WI38 (cell line): ENCODE data around the gene RBM33.

Source experiments
- H3K4me3 ChIP-seq: 2 replicates; pipeline ENCODE4 v1.5.1; 2011; ENCODE audit warnings: low read depth, mild to moderate bottlenecking, control low read depth, low read length
- TF ChIP-seq, protein P1 (sequence below): IDR thresholded peaks from 2 replicates; pipeline ENCODE4 v1.5.1; 2012; ENCODE audit warnings: low read depth, mild to moderate bottlenecking, control low read depth, low read length

RBM33 gene

DNA sequence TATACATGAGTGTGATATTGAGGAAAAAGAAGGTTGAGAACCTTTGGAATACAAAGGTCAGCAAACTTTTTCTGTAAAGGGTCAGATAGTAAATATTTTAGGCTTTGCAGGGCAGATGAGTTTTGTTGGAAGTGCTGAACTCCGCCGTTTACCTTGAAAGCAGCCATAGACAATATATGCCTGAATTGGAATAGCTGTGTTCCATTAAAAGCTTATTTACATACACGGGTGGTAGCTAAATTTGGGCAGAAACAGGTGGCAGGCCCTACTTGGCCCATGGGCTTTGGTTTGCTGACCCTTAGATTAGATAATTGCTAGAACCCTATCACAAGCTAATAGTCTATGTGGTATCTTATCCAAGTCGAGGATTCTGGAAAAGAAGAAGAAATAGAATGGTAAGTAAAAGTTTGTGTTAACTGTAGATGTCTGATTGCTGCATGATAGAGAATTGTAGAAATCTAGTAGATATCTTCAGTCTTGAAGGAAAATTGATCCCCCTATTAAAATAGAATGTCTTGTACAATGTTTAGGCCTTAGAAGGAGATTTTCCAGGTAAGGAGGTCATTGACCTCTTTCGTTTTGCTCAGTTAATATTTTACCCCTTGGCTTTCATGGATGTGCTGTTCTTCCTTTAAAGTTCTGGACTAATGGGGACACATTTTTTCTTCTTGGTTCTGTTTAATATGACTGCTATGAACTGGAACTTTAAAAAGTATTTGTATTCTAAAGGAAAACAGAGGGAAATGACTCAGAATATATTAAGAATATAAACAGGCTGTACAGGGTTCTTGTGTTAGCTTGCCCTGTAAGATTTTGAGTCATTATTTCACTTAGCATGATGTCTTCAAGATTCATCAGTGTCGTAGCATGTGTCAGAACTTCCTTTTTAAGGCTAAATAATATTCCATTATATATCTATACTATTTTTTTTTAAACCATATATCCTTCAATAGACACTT lies 8.0 kb downstream of the RBM33 start:
- TF ChIP-seq, protein P1, sequence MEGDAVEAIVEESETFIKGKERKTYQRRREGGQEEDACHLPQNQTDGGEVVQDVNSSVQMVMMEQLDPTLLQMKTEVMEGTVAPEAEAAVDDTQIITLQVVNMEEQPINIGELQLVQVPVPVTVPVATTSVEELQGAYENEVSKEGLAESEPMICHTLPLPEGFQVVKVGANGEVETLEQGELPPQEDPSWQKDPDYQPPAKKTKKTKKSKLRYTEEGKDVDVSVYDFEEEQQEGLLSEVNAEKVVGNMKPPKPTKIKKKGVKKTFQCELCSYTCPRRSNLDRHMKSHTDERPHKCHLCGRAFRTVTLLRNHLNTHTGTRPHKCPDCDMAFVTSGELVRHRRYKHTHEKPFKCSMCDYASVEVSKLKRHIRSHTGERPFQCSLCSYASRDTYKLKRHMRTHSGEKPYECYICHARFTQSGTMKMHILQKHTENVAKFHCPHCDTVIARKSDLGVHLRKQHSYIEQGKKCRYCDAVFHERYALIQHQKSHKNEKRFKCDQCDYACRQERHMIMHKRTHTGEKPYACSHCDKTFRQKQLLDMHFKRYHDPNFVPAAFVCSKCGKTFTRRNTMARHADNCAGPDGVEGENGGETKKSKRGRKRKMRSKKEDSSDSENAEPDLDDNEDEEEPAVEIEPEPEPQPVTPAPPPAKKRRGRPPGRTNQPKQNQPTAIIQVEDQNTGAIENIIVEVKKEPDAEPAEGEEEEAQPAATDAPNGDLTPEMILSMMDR: no peak
- H3K4me3 ChIP-seq: no peak overlapping the region

DNA sequence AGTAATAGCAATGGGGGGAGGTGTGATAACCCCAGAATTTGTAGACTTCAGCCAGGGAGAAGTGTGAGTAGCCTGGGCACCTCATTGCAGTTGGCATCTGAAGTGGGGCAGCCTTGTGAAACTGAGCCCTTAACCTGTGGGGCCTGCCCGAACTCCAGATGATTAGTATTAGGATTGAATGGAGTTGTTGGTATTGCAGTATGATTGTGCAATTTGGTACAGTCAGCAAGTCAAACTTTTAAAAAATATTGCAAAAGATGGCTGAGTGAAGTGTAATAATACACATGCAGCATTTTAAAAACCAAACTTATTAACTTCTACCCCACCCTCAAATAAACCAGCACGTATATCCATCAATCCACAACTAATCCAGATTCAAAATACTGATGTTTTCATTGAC lies 9.3 kb downstream of the RBM33 start:
- no peak overlapping the region for H3K4me3 ChIP-seq
- TF ChIP-seq, protein P1: no peak

DNA sequence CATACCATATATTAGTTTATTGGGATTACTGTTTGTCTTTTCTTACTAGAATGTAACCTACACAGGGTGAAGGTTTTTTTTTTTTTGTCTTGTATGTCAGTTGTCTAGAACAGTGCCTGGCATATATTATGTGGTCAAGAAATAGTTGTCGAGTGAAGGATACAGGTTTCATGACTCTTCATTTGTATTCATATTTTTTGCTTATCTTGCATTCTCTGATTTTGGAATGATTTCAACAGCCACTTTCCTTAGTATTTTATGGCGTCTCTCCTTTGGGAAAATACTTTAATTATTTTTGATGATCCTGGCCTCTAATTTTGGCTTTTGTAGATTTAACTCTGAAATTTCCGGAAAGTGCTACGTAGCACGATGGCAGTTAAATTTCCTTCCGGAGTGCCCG lies 12.4 kb downstream of the RBM33 start:
- TF ChIP-seq, protein P1: no peak
- H3K4me3 ChIP-seq: no peak overlapping the region

DNA sequence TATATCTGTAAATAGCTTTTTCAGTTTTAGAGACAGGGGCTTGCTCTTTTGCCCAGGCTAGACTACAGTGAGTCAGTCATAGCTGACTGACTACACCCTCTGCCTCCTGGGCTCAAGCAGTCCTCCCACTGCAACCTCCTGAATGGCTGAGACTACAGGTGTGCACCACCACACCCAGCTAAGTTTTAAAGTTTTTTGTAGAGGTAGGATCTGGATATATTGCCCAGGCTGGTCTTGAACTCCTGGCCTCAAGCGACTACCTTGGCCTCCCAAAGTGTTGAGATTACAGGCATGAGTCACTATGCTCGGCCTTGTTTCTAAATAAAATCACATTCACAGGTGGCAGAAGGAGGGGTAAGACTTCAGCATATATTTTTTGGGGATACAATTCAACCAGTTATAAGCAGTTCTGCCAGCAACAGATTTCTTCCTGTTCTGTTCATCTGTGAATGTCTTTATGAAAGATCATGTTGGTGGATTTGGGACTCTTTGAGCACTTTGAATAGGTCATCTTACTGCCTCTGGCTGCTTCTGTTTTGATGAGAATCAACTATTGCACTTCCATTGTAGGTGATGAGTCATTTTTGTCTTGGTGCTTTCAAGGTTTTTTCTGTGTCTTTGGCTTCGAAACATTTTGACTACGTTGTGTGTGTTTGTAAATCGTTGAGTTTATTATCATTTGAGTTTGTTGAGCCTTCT lies 15.7 kb downstream of the RBM33 start:
- TF ChIP-seq, protein P1: no peak
- H3K4me3 ChIP-seq: no peak overlapping the region

DNA sequence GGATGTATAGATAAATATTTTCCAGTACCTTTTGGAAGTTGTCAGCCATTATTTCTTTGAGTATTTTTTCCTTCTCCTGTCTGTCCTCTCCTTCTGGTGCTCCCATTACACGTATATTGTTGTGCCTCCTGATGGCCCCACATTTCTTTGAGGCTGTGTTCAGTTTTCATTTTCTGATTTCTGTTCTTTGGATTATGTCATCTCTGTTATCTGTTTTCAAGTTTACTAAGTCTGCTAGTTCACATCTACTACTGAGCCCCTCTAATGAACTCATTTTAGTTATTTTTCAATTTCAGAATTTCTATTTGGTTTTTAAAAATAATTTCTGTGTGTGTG lies 16.3 kb downstream of the RBM33 start:
- TF ChIP-seq, protein P1: no peak
- no peak overlapping the region for H3K4me3 ChIP-seq

DNA sequence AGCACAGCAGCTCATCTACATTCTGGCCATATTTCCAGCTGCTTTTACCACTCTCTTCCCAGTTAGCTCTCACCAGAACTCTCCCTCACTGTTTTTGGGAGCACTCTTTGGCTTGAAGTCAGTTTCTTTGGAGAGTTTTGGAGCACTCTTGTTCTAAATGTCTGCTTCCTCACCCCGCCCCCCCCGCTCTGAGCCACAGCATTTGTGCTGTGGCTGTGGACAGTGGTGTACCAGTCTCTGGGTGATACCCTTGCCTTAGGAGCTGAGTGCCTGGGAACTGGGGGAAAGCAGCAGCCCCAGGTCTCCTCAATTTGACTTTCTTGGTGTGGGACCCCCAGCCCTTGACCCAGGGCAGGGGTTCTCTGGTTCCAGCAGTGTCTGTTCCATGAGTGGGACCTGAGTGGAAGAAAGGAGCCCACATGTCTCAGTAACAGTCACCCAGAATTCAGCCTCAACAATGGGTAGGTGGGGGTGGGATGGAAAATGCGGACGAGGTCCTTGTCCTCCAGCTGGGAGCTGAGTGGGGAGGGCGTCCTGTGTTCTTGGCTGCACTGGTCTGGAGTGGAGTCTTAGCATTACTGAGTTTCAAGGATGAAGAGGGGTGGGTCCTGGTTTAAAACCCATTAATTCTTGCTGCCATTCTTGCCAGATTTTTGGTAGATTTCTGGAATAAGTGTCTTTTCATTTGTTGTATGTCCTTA lies 18.0 kb downstream of the RBM33 start:
- H3K4me3 ChIP-seq: no peak overlapping the region
- TF ChIP-seq, protein P1: no peak
